Islet precursor cell (in vitro differentiated cells): ENCODE results near the gene CRKL.

Experiments used
- DNase-seq: peaks from one replicate; pipeline ENCODE4 v3.0.0-alpha.2; 2018

The CRKL gene

GRCh38 chr22:20967697-20968211 lies 50.5 kb downstream of the CRKL start:
- no peak for DNase-seq

GRCh38 chr22:20968281-20968977 lies 51.2 kb downstream of the CRKL start:
- DNase-seq, result no peak

GRCh38 chr22:20970939-20971657 lies 53.9 kb downstream of the CRKL start:
- no peak for DNase-seq

GRCh38 chr22:20972014-20972694 lies 54.9 kb downstream of the CRKL start:
- DNase-seq, result peak; percentile 77

- DNase-seq, result no peak
These were observed 55.8 kb downstream of the CRKL start for GRCh38 chr22:20972933-20973577.

- no peak for DNase-seq
These were observed 56.6 kb downstream of the CRKL start for GRCh38 chr22:20973634-20974286.

GRCh38 chr22:20974336-20974955 lies 57.2 kb downstream of the CRKL start:
- DNase-seq, result no peak

GRCh38 chr22:20975541-20976290 lies 58.5 kb downstream of the CRKL start:
- DNase-seq, result no peak

GRCh38 chr22:20976291-20976877 lies 59.2 kb downstream of the CRKL start:
- DNase-seq, result no peak

GRCh38 chr22:20977019-20977418 lies 59.8 kb downstream of the CRKL start:
- no peak for DNase-seq

- DNase-seq, result no peak
These were observed 60.4 kb downstream of the CRKL start for GRCh38 chr22:20977516-20978170.

GRCh38 chr22:20978419-20978818 lies 61.2 kb downstream of the CRKL start:
- no peak for DNase-seq

GRCh38 chr22:20979243-20979809 lies 62.1 kb downstream of the CRKL start:
- peak; percentile 92 for DNase-seq

- no peak for DNase-seq
These were observed 62.8 kb downstream of the CRKL start for GRCh38 chr22:20979940-20980453.

- no peak for DNase-seq
These were observed 63.3 kb downstream of the CRKL start for GRCh38 chr22:20980523-20980922.

GRCh38 chr22:20980938-20981722 lies 63.9 kb downstream of the CRKL start:
- no peak for DNase-seq

GRCh38 chr22:20981787-20982562 lies 64.8 kb downstream of the CRKL start, which contains the start of gene LZTR1:
Gene LZTR1 (plus strand): TSS chr22:20982297. CDS start chr22:20982372, 75 bp downstream.
- DNase-seq, result peak; percentile 89

GRCh38 chr22:20982563-20982882 lies 65.3 kb downstream of the CRKL start:
- DNase-seq, result no peak
